HG02870 (cell line): ENCODE measurements around the gene KIAA0753.

Experiments used
- ATAC-seq: cut with Tn5 transposase; IDR thresholded peaks from one replicate; pipeline ENCODE4 v1.9.1; 2021; ENCODE audit warnings: mild to moderate bottlenecking, moderate library complexity; ENCODE audit not compliant: unreplicated experiment

The KIAA0753 gene

DNA sequence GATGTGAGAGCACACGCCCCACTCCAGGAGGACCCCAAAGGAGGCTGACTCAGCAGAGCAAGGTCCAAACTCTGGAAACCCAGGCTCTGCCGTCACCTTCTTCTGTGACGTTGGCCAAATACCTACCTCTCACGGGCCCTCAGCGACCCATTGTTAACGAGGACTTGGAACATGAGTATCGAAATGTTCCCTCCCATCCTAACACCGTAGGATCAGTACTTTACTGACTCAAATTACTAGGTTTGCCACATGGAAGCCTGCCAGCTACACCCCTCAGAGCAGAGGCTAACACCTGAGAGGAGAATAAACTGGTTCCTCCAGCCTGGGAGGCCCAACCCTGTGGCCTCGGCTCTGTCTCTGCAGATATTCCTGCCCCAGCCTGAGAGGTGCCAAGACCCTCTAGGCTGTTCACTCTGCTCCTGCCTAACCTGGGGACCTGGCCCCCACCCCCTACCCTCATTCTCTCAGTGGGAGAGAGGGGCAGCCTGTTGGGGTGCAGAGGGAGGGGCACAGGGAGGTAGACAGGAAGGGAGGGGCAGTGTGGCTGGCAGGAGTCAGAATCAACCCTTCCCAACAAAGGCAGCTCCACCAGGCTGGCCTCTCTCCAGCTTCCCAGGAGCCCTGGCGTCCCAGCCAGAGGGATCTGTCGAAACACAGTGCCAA lies 88.5 kb downstream of the KIAA0753 start:
- no peak for ATAC-seq

DNA sequence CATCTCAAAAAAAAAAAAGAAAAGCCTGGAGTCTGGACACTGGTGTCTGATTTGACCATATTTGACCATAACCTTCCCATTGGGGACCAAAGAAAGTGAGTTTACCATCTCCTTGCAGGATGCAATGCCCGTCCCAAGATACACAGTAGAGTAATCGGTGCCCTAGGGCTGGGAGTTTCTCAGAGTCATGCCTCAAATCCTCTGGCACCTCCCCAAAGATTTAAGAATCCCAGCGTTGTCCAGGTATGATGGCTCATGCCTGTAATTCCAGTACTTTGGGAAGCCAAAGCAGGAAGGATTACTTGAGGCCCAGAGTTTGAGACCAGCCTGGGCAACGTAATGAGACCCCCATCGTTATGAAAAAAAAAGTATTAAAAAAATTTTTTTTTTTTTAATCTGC lies 89.2 kb downstream of the KIAA0753 start:
- no peak for ATAC-seq

DNA sequence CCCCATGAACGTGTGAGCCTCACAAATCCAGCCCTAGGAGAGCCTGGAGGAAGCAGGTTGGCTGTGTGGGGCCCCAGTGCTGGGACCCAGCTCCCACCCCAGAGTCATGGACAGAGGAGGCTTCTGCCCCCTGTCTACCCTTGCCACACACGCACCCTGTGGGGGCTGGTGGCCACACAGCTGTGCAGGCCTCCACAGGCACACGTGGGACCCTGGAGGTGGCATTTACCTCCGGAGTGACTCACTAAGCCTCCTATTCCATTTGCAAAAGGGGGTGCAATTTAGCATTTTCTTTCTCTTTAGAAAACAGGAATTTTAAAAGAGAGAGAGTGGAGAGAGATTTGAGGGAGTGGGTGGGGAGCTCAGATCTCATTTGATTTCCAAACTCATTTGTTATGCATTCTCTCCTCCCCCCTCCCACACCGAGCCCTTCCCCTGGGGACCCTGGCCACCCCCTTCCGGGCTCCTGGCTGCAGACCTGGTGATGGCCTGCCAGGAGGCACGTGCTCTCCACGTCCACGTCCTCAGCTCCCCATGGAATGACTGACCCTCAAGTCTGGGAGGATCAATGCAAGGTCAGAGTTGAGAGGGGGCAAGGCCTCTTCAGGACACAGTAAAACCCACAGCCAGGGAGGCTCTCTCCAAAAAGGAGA lies 91.0 kb downstream of the KIAA0753 start:
- no peak for ATAC-seq

DNA sequence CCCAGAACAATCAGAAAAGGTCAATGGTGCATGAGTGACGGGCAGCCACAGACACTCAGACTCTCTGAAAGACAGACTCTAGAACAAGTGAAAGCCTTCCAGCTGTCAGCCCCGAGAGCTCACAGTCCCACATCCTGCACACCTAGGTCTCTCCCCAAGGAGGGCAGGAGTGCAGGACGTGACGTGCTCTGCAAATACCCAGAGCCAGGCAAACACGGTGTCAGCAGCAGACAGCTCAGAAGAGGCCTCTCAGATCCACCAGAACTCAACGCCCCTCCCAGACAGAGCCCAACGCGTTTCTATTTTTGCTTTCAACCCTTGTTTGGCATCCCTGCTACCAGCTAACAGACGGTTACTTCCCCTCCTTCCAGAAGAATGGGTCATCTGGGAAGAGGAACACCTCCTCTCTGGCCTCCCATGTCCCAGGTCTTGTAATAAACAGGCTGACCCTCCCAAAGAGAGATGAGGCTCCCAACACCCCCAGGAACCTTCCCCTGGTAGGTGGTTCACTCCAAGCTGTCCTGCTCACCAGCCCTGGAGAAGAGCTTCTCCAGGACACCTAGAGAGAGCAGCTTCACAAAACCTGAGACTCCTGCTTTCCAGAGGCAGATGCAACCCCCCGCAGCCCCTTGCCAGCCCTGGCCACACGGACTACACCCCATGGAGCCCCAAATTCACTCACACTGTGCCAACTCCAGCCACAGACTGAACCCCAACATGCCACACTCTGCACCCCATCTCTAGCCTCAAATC lies 91.8 kb downstream of the KIAA0753 start:
- no peak for ATAC-seq

DNA sequence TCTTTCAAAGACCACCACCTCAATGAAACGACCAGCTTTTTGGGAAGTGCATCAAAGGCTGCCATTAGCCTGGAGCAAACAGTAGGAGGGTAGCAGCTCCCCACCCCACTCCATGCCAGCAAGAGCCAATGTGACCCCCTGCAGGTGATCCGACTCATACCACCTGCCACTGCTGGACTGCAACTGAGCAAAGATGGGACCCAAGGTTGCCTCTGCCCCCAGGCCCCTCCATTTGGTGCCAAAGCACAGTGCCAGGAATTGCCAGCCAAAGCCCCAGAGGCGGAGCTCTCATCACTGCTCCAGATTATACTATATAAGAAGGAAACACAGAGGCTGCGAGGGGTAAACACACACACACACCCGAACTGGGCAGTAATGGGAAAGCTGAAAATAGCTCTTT lies 92.5 kb downstream of the KIAA0753 start:
- ATAC-seq = no peak

DNA sequence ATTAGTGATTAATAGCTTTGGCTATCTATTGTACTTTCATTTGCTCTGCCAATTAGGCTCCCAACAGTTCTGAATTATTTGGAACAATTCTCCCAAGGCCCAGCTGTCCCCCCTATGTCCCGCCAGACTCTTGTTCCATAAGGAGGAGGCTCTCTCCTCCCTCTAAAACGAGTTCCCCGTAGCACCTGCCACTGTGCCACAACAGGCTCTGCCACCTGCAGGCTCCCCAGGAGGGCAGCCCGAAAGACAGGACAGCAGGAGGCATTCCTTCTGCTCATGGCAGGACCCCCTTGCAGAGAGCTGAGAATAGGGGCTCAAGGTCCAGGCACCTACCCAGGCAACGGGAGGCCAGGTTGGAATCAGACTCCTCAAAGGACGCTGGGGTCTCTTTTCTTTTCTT lies 93.2 kb downstream of the KIAA0753 start:
- ATAC-seq = no peak

DNA sequence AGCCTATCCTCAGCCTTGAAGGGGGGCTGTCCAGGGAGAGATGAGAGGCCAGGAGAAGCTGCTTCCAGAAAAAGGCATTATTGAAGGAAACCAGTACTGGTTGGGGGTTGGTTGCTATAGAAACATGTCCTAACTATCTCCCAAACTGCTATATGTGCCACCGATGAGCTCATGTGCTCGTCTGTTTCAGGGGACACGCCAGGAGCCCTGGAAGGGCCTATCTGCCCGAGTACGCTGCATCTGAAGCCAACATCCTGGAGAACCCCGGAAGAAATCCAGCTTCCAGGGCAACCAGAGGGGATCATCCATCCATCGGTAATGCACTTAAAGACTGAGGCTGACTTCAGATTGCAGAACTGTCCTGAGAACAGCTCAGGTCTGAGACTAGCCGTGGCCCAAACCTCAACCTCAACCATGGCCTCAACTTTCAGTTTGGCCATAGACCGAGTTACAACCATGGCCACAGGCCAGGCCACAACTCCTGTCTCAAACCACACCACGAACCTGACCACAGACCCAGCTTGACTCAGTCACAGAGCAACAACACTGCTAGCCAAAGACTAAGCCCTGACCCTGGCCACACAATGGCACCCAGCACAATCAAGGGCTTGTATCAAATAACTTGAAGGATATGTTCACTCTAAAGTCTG lies 94.3 kb downstream of the KIAA0753 start:
- no peak for ATAC-seq

DNA sequence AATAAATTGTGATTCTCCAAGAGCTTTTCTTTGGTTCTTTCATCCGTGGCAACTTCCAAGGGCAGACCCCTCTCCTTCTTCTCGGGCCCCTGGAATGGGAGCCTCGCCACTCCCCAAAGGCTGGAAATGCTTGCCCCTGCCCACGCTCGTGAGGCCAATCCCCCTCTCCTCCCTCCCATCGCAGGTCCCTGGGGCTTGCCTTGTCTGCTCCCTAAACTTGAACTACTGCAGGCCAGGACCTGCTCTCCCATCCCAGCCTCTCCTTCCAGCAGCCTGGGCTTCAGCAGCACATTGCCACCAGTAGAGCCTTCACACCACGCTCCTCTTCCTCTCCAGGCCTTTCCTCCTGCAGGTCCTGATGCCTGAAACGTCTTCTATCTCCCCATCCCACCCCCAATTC lies 95.2 kb downstream of the KIAA0753 start:
- no peak for ATAC-seq

DNA sequence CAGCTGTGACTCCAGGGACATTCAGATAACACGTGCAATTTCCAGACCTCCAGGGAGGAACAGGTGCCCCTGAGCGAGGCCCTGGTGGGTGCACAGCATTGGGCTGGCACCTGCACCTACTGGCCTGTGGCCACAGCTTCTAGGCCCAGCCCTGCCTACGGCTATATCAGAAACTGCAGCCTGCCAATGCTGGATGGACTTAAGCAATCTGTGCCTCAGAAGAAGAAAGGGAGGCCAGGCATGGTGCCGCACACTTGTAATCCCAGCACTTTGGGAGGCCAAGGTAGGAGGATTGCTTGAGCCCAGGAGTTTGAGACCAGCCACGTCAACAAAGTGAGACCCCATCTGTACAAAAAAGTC lies 96.5 kb downstream of the KIAA0753 start:
- no peak for ATAC-seq

DNA sequence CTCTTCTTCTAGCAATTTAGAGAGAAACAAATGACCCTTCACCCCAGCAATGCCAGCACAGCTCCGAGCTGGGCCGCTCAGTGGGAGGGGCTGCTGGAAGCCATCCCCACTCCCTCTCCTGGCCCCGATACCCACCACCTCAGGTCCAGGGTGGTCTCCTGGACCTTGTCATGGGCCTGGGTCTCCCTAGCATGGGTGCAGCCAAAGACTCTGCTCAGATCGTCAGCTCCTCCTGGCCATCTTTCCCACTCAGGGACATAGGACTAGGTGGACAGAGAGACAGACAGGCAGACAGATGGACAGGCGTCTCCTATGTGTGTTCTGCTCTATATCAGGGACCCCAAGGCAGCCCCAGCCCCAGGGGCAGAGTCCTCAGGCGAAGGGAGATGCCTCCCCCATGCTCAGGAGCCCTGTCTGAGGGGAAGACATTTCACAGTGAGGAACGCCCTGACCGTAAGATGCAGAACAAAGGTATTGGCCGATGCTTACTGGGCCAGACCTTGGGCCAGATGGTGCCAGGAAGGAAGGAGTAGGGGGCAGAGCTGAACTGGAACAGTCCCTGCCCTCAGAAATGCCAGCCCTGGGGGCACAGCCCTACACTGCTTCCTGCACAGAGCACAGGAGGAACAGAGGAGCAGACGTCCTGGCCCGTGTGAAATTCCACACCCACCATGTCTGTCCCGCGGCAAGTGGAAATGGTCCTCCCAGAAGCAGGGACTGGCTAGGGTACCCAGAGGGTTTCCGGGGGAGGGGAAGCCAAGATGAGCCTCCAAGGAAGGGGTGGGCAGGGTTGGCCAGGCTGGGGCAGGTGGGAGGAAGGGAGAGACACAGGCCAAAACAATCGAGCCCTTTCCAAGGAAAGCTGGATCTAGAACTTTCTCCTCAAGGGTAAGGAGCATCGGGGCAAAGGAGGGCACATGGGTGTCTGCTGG lies 97.2 kb downstream of the KIAA0753 start:
- ATAC-seq = no peak

DNA sequence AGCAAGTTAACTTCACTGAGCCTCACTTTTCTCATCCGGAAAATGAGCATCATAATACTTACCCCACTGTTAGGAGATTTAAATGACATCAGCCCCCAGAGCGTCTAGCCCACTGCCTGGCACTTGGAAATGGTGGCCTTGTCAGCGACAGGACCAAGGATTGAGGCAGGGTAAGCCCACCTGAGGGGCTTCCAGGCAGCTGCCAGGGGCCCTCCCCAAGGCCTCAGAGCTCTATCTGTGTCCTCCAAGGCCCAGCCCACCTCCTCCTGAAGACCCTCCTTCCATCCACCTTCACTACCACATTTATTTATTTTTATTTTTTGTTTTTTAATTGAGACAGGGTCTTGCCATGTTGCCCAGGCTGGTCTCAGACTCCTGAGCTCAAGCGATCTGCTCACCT lies 97.9 kb downstream of the KIAA0753 start:
- no peak for ATAC-seq

DNA sequence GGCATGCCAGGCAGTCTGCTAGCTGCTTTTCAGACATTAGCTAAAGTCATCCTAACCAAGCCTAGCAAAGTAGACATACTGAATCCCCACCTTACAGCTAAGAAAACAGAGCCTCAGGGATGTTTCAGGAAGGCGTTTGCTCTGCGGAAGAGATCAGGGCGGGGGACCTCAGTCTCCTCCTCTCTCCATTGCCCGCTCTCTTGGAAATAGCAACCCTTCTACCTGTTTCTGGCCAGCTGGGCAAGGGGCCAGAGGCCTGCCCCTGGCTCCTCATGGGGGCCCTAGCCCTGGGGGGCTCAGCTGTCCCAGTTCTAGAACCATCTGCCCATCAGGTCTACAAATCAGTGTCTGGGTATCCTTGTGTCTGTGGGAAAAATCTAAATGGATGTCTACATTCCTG lies 98.6 kb downstream of the KIAA0753 start:
- no peak for ATAC-seq

DNA sequence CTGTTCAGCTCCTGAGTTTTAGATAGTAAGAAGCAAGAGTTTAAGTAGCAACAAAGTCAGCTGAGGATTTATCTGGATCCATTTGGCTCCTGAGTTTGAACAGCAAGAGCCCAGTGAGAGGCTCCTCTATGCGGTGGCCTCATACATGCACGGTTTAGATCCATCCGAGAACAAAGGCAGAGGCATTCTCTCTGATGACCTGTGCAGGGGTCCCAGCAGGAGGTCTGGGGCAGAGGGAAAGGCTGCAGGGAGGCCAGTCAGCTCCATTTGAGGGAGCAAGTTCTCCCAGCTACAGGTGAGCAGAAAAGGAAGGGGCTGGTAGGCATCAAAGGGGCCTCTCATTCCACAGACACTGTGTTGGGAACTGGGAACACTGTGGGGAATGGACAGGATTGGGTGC lies 100.6 kb downstream of the KIAA0753 start:
- no peak for ATAC-seq

DNA sequence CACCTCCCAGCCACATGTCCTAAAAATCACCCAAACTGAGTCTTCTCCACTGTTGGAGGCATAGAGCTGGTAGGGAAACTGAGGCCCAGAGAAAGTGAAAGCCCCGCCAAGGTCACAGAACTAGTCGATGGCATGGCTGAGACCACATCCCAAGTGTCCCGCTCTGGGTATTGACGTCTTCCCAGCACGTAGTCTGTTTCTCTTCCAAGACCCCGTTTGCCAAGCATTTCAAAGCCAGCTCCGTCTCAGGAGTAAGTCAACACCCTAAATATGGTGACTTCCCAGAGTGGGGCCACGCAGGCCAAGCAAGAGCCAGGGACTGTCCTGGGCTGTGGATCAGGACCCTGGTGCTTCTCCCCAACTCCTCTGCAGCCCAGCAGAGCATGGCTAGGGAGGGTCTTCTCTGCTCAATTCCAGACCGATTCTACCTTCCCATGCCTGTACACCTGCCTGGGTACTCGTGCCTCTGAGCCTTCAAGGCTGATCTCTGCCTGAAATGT lies 103.9 kb downstream of the KIAA0753 start:
- no peak for ATAC-seq

DNA sequence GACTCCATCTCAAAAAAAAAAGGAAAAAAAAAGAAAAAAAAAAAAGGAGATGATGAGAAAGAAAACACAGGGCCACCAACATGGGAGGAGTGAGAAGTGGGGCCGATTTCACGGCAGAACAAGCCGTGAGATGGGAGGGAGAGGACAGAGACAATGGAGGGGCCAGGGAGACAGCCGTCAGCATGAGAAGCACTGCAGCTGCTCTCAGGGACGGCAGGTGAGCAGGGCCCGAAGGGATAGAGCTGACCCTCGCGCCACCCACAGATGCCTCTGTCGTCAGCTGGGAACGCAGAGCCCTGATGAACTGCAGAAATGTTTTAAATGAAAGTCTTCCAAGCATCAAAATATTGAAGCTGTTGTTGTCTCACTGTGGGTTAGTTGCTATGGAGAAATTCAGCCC lies 104.5 kb downstream of the KIAA0753 start:
- ATAC-seq = no peak

DNA sequence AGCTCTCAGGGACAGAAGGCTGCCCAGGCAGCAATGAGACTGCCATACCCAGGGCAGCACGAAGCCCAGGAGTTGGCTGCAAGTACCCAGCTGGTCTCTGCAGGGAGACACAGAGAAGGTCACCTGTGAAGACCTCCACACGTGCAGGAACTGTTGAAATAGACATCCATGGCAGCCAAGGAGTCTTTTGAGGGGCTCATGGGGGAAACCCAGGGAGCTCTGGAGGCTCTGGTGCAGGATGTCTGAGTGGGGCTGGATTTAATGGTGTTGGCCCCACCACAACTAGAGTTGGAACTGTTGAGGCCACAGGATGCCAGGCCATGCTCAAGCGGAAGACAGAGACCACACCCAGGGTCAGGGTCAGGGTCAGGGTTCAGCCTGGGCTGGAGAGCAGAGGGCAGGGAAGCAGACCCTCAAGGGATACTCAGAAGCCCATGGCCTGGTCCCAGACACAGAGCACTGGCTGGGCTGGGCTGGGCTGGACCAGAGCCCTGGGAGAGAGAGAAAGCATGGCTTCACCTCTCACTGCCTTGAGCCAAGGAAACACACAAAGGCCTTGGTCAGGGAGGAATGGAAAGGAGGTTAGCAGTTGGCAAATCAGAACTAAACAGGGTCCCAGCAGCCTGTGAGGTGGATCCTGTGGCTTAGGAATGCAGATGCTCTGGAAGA lies 105.5 kb downstream of the KIAA0753 start:
- ATAC-seq = no peak

DNA sequence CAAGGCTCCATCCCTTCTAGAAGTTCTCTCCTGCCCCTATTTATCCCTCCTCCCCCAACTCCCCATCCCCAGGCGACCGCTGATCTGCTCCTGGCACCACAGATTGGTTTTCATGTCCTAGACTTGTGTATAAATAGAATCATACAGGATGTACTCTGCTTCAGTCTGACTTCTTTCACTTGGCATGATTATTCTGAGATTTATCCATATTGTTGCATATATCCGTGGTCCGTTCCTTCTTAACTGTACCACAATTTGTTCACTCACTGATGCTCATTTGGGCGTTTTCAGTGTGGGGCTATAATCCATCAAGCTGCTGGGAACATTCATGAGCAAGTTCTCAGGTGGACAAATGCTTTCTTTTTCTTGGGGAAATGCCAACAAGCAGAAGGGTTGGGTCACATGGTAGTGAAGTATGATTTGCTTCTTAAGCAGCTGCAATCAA lies 108.0 kb downstream of the KIAA0753 start:
- no peak for ATAC-seq

DNA sequence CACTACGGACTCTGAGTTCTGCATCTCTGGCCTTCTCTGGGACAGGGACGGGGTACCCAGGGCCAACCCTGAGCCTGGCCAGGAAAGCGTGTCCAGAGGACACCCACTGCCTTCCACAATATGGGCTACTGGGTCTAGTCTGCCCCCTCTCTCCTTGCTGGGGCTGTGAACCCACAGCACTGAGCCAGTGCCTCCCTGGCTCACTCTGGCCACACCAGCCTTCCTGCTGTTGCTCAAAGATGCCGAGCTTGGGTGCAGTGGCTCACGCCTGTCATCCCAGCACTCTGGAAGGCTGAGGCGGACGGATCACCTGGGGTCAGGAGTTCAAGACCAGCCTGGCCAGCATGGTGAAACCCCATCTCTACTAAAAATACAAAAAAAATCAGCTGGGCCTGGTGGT lies 108.9 kb downstream of the KIAA0753 start:
- ATAC-seq = no peak

DNA sequence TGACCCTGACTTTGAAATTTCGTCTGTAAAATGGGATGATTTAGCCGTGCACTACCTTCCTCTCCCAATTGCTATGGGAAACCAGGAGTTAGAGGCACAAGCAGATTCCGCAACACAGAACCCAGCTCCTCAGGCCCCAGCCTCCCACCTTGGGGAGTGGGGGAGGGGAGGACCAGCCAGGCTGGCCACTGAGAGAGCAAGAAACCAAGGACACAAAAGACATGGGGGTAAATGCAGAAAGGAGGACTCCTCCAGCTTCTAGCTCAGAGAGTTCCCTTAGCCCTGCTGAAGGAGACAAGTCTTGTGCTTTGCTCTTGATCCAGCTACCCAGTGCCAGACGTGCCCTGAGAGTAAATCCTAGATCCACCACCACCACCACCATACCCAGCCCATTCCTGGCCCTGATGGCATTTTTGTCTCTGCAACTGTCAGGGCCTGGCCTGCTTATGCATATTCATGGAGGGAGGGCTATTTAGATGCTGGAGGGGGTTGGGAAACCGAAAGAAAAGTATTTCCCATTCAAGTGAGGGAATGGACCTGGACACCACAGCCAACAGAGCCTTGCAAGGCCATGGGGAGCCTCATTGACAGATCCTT lies 110.1 kb downstream of the KIAA0753 start:
- no peak for ATAC-seq

DNA sequence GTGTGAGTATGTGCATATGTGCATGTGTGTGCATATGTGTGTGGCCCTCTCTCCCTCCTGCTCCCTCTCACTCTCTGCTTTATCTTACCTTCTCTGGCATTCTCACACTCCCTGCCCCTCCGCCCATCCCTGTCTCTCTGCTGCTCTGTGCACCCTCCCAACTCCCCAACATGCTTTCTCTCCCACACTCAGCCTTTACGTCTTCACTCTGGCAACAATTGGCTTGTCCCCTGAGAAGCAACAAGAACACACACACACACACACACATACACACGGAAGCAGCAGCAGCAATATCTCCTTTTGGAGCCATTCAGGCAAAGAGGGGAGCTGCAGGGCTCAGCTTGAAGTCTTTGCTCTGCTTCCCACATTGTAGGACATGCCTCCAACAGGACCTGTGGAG lies 112.0 kb downstream of the KIAA0753 start:
- no peak for ATAC-seq
